DND-41 (cell line): ENCODE measurements around the gene OR8A1.

ENCODE experiments used
- CTCF ChIP-seq: IDR thresholded peaks from 2 replicates; pipeline ENCODE4 v1.5.1; 2012; ENCODE audit warnings: borderline replicate concordance, low read length, moderate library complexity, mild to moderate bottlenecking; ENCODE audit not compliant: poor library complexity, severe bottlenecking; ENCODE audit errors: extremely low read depth
- EZH2 ChIP-seq: IDR thresholded peaks from 3 replicates; pipeline ENCODE4 v1.6.1; 2012; ENCODE audit warnings: borderline replicate concordance, low read depth, mild to moderate bottlenecking, moderate library complexity, low read length, inconsistent platforms; ENCODE audit not compliant: severe bottlenecking

GRCh38 chr11:124584681-124585372 lies 15.0 kb downstream of the OR8A1 start:
- TF ChIP-seq CTCF, result no peak
- no peak for TF ChIP-seq EZH2
